Measurements from ENCODE around the gene RNASE7. TPM values are rescaled to one million over a fixed set of nuclear protein-coding genes. Genes with fewer than 3 reads are reported as not detected.

Gene RNASE7
- total RNA-seq, 1 experiment from 2014 or later = not detected

DNA sequence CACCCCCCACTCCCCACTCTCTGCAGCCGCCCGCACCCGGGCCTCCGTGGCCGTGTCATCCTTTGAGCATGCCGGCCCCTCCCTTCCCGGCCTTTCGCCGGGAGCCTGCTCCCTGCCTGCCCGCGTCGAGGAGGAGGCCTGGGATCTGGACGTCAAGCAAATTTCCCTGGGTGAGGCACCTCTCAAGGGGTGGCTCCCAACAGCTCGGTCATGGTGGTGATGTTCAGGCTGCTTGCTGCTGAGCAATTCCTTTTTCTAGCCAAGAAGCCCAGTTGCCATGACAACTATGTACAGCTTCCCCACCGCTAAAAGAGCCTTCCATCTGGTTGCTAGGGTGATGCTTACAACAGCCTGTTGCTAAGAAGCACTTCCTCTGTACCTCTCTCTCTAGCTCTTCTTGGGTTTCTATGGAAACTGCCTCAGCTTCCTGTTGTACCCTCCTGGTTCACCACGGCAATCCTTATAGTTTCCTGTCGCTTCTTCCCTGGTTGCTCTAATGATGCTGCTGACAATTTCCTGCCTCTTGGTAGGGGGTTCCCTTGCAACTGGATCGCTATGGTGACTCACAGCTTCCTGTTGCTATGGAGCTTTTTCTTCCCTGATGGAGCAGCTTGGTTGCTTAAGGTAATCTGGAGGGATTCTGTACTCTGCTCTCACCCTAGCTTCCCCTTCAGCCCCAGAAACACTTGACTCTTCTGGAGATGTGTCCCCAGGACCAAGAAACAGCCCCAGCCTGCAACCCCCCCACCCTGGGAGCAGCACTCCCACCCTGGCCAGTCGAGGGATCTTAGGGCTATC, 45.3 kb downstream of the RNASE7 start:
- no peak overlapping the region for H2AFZ ChIP-seq (ENCODE audit: low read depth, low read length, poor library complexity, severe bottlenecking)
- H3K9ac ChIP-seq (ENCODE audit: low read length) = no peak overlapping the region
- DNase-seq (ENCODE audit: low read depth, low spot score) = no peak
- H3K4me3 ChIP-seq (replicated peaks in 1 of 2; ENCODE audit: low read depth in 1 of 2, low read length in 2 of 2) = no peak overlapping the region
- BruUV-seq (replicated peaks) = no TSS peak
- H3K9me2 ChIP-seq (ENCODE audit: insufficient read depth) = no peaks in the 10 kb centered on the region
- intact Hi-C loops (cut with micrococcal nuclease) = no loop called here
- POLR2A ChIA-PET = no interaction called here
- H3K4me1 ChIP-seq (ENCODE audit: control insufficient read depth in 1 of 2, insufficient read depth in 2 of 2, low read length in 2 of 2) = peaks cover 3 to 30% of the 10 kb centered on the region in 2 experiments
- H3K27ac ChIP-seq (ENCODE audit: low read depth, low read length) = no peak overlapping the region
- no peaks in the 10 kb centered on the region; a peak in 2 of 4 replicates for H3K36me3 ChIP-seq (ENCODE audit: control insufficient read depth in 1 of 2, insufficient read depth in 2 of 2, low read length in 2 of 2)
- no peaks in the 10 kb centered on the region for H3K79me2 ChIP-seq (ENCODE audit: insufficient read depth, low read length)
- H4K20me1 ChIP-seq (ENCODE audit: insufficient read depth) = no peaks in the 10 kb centered on the region
- no peak for ATAC-seq
- H3K4me2 ChIP-seq (ENCODE audit: low read length) = no peak overlapping the region
- H3K27me3 ChIP-seq (ENCODE audit: insufficient read depth, low read length) = no peaks in the 10 kb centered on the region
- CTCF ChIA-PET = interaction anchor here (1.0 to 3.1 kb wide), 4 partner anchors 17 to 72 kb away, joined by 3 to 21 read pairs (median 4); partner anchors contain the start of gene ARHGEF40
- no peaks in the 10 kb centered on the region for H3K9me3 ChIP-seq (ENCODE audit: control insufficient read depth in 1 of 2, insufficient read depth in 1 of 2, low read depth in 1 of 2, low read length in 2 of 2)
- TF ChIP-seq, protein P1, sequence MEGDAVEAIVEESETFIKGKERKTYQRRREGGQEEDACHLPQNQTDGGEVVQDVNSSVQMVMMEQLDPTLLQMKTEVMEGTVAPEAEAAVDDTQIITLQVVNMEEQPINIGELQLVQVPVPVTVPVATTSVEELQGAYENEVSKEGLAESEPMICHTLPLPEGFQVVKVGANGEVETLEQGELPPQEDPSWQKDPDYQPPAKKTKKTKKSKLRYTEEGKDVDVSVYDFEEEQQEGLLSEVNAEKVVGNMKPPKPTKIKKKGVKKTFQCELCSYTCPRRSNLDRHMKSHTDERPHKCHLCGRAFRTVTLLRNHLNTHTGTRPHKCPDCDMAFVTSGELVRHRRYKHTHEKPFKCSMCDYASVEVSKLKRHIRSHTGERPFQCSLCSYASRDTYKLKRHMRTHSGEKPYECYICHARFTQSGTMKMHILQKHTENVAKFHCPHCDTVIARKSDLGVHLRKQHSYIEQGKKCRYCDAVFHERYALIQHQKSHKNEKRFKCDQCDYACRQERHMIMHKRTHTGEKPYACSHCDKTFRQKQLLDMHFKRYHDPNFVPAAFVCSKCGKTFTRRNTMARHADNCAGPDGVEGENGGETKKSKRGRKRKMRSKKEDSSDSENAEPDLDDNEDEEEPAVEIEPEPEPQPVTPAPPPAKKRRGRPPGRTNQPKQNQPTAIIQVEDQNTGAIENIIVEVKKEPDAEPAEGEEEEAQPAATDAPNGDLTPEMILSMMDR (IDR thresholded peaks at IDR 0.05 in 2 of 3, conservative IDR thresholded peaks at IDR 0.05 in 1 of 3; ENCODE audit: borderline replicate concordance in 1 of 3, insufficient read depth in 1 of 3, low read depth in 2 of 3, low read length in 2 of 3) = no peak
- TF ChIP-seq CEBPB (IDR thresholded peaks at IDR 0.05; ENCODE audit: low read depth) (no peak), EGR1 (IDR thresholded peaks at IDR 0.05; ENCODE audit: low read depth) (no peak), YY1 (IDR thresholded peaks at IDR 0.05; ENCODE audit: extremely low read depth, insufficient replicate concordance, low read depth, low read length) (no peak), POLR2AphosphoS5 (IDR thresholded peaks at IDR 0.05; ENCODE audit: low read depth, low read length) (no peak), EZH2phosphoT487 (IDR thresholded peaks at IDR 0.05; ENCODE audit: borderline replicate concordance) (no peak), FOSL1 (IDR thresholded peaks at IDR 0.05; ENCODE audit: low read depth) (no peak), TCF7L2 (IDR thresholded peaks at IDR 0.05; ENCODE audit: borderline replicate concordance, extremely low read depth, insufficient read depth, insufficient read length) (no peak), ELF1 (IDR thresholded peaks at IDR 0.05; ENCODE audit: borderline replicate concordance, low read depth) (no peak), SRF (IDR thresholded peaks at IDR 0.05; ENCODE audit: low read depth) (no peak)
- TF ChIP-seq, protein P2, sequence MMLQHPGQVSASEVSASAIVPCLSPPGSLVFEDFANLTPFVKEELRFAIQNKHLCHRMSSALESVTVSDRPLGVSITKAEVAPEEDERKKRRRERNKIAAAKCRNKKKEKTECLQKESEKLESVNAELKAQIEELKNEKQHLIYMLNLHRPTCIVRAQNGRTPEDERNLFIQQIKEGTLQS (IDR thresholded peaks at IDR 0.05) = no peak
- TF ChIP-seq, protein P3, sequence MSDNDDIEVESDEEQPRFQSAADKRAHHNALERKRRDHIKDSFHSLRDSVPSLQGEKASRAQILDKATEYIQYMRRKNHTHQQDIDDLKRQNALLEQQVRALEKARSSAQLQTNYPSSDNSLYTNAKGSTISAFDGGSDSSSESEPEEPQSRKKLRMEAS (IDR thresholded peaks at IDR 0.05) = no peak
- RAD21 ChIA-PET (ENCODE audit: low non-redundant PET in 1 of 2, low total read pairs in 2 of 2, uncharacterized antibody in 2 of 2, unreplicated experiment in 2 of 2) = interaction anchor here (1.2 to 1.3 kb wide), 2 partner anchors 19 kb away, joined by 3 read pairs; no protein-coding TSS in a partner anchor
